Uterus (tissue), 4 donors: ENCODE data around the gene TXNDC5. TPM values are rescaled to one million over a fixed set of nuclear protein-coding genes. Genes with fewer than 3 reads are reported as not detected.

ENCODE experiments used
- DNase-seq, 2 donors: peaks; one replicate each; pipeline ENCODE4 v3.0.0-alpha.2; 2019 to 2020
- H3K27ac ChIP-seq, 2 donors: fragments of 200-600 bp; sonication (generic); 1 replicate in 1 of 2; 2 replicates in 1 of 2; pipeline ENCODE4 v1.5.1; 2016 to 2018
- H3K27me3 ChIP-seq, 2 donors: fragments of 200-600 bp; sonication (generic); one replicate each; pipeline ENCODE4 v1.5.1; 2018 to 2019; ENCODE audit warnings: control low read depth in 1 of 2
- H3K36me3 ChIP-seq, 2 donors: fragments of 200-600 bp; sonication (generic); one replicate each; pipeline ENCODE4 v1.5.1; 2019; ENCODE audit warnings: control low read depth in 1 of 2
- H3K4me1 ChIP-seq, 2 donors: fragments of 200-600 bp; sonication (generic); one replicate each; pipeline ENCODE4 v1.5.1; 2018 to 2019; ENCODE audit warnings: control low read depth in 1 of 2
- H3K4me3 ChIP-seq, 2 donors: fragments of 200-600 bp; sonication (generic); 1 replicate in 1 of 2; 2 replicates in 1 of 2; pipeline ENCODE4 v1.5.1; 2018 to 2019; ENCODE audit warnings: mild to moderate bottlenecking in 1 of 2
- H3K9me3 ChIP-seq, 2 donors: fragments of 200-600 bp; sonication (generic); one replicate each; pipeline ENCODE4 v1.5.1; 2019; ENCODE audit warnings: control low read depth in 1 of 2
- POLR2A ChIP-seq, 2 donors: fragments of 450-650 bp; IDR thresholded peaks; one replicate each; pipeline ENCODE4 v1.6.1; 2016; ENCODE audit warnings: antibody characterized with exemption in 2 of 2, mild to moderate bottlenecking in 1 of 2, moderate library complexity in 1 of 2
- intact Hi-C: fragments of 100-400 bp; cut with DNase I; formaldehyde crosslinking; loops from one replicate; pipeline ENCODE4 v1.15.1; 2023; ENCODE audit warnings: low total_unique reads
- total RNA-seq, 4 donors: library from RNA; depleted of rRNA in 3 of 4; stranded (reverse); fragments of >200 nt in 3 of 4; gene quantifications; one replicate each; pipeline versions ENCODE4 v1.1.0 to v1.2.4, GENCODE V29; 2014 to 2023
- TF ChIP-seq, protein P1 (sequence below), 4 experiments: fragments of 200-600 bp in 2 of 4; fragments of 450-650 bp in 2 of 4; sonication (generic) in 2 of 4; IDR thresholded peaks; one replicate each; pipeline ENCODE4 v1.5.1; 2016 to 2019; ENCODE audit warnings: antibody characterized with exemption in 4 of 4, mild to moderate bottlenecking in 2 of 4, moderate library complexity in 1 of 4
- donor health status: DM: yes; HTN: yes; CAD: no.

TXNDC5 gene
- total RNA-seq, 4 donors from 2014 or later: 70.8 to 279 (median 104) TPM

DNA sequence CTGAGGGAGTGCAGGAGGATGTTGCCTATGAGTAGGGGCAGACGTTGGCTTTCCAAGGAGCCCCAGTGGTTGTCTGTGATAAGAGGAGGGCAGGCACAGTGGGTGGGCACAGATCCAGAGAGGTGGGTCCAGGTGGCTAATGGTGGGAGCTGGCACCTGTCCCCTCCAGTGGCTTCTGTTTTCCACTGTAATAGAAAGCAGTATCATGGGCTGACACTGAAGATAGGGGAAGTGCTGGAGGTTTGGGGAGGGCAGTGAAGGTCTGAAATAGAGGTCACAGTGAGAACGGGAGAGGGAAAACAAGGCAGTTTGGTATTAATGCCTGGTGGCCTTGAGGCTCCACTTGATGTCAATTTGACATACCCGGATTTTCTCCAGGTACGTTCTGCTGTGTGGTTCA, 10.5 kb upstream of the TXNDC5 start:
- Histone ChIP-seq H3K27ac (no peak overlapping the region), H3K36me3 (no peaks in the 10 kb centered on the region), H3K27me3 (no peaks in the 10 kb centered on the region), H3K4me3 (no peak overlapping the region), H3K4me1 (no peaks in the 10 kb centered on the region), H3K9me3 (peaks cover 0 to 5% of the 10 kb centered on the region in 2 donors)
- intact Hi-C loops: no loop called here
- DNase-seq: no peak
- no peak for TF ChIP-seq POLR2A (IDR thresholded peaks at IDR 0.05)
- TF ChIP-seq, protein P1, sequence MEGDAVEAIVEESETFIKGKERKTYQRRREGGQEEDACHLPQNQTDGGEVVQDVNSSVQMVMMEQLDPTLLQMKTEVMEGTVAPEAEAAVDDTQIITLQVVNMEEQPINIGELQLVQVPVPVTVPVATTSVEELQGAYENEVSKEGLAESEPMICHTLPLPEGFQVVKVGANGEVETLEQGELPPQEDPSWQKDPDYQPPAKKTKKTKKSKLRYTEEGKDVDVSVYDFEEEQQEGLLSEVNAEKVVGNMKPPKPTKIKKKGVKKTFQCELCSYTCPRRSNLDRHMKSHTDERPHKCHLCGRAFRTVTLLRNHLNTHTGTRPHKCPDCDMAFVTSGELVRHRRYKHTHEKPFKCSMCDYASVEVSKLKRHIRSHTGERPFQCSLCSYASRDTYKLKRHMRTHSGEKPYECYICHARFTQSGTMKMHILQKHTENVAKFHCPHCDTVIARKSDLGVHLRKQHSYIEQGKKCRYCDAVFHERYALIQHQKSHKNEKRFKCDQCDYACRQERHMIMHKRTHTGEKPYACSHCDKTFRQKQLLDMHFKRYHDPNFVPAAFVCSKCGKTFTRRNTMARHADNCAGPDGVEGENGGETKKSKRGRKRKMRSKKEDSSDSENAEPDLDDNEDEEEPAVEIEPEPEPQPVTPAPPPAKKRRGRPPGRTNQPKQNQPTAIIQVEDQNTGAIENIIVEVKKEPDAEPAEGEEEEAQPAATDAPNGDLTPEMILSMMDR (IDR thresholded peaks at IDR 0.05): no peak

DNA sequence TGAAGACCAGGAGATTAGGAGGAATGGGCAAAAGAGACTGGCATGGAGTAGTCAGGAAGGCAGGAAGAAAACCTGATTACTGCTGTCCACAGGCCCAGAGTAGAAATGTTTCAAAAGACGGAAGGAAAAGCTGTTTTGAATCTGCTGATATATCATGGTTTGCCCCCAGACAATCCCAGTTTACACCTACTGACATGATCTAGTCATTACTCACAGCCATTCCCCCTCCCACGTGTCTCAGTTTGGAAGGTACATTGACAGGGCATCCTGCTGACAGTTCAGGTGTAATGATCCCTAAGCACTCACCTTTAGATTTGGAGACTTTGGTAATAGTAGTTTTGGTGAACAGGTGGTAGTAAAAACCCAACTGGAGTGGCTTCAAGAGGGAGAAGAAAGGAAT, 9.8 kb upstream of the TXNDC5 start:
- Histone ChIP-seq H3K36me3 (no peaks in the 10 kb centered on the region), H3K4me3 (no peak overlapping the region), H3K4me1 (no peaks in the 10 kb centered on the region), H3K27ac (no peak overlapping the region), H3K27me3 (no peaks in the 10 kb centered on the region), H3K9me3 (no peaks in the 10 kb centered on the region)
- TF ChIP-seq, protein P1 (IDR thresholded peaks at IDR 0.05): no peak
- no peak for TF ChIP-seq POLR2A (IDR thresholded peaks at IDR 0.05)
- intact Hi-C loops: no loop called here
- DNase-seq: no peak

DNA sequence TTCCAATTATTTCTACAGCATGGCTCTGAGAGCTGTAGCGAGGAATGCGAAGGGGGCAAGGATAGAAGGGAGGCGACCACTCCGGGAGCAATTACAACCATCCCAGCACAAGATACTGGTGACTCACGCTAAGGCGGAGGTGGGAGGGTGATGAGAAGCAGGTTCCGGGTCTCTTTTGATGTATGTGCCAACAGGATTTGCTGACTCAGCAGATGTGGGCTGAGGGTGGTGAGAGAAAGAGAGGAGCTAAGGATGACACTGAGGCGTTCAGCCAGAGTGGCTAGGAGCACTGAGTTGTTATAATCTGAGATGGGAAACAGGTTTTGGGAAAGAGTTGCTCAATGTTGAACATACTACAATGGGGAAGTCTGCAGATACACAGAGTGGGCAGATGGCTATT, 9.3 kb upstream of the TXNDC5 start:
- intact Hi-C loops: no loop called here
- Histone ChIP-seq H3K27ac (no peak overlapping the region), H3K27me3 (no peaks in the 10 kb centered on the region), H3K9me3 (no peaks in the 10 kb centered on the region), H3K4me3 (no peak overlapping the region), H3K36me3 (no peaks in the 10 kb centered on the region), H3K4me1 (no peaks in the 10 kb centered on the region)
- DNase-seq: peak; percentile 58 to 59
- no peak for TF ChIP-seq POLR2A (IDR thresholded peaks at IDR 0.05)
- TF ChIP-seq, protein P1 (IDR thresholded peaks at IDR 0.05): no peak

DNA sequence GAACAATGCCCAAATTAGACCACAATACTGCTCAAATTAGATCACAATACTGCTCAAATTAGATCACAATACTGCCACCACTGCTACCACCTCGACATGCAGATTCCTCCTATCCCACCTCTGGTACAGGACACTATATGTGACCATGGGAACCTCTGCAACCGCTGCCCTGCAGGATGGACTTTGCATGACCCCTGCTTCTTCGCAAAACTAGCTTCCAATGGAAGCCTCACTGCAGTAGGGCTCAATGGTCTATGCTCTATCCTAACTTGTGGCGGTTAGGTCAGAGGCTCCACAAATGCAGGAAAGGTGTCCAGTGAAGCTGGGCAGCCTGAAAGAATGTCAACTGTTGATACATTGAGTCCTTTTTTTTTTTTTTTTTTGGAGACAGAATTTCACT, 7.8 kb upstream of the TXNDC5 start:
- intact Hi-C loops: no loop called here
- no peak for DNase-seq
- Histone ChIP-seq H3K4me1 (no peaks in the 10 kb centered on the region), H3K36me3 (no peaks in the 10 kb centered on the region), H3K27ac (no peak overlapping the region), H3K9me3 (no peaks in the 10 kb centered on the region), H3K4me3 (no peak overlapping the region), H3K27me3 (no peaks in the 10 kb centered on the region)
- TF ChIP-seq, protein P1 (IDR thresholded peaks at IDR 0.05): no peak
- no peak for TF ChIP-seq POLR2A (IDR thresholded peaks at IDR 0.05)

DNA sequence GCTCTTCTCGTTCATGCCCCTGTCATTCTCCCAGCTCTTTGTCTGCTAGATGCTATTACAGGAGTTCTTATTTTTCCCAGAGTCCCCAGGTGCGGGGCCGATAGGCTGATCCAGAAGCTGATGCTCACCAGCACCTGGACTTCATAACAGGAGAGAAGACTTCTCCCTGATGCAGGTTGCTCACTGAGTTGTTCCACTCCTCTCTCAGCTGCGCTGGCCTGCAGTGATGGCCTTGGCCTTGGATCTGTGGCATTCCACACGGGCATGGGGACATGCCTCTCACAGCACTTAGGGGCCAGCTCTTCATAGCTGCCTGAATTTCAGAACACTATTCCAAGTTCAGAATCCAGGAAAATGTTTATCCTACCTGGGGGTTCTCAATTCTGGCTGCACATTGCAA, 7.1 kb upstream of the TXNDC5 start:
- H3K27ac ChIP-seq: no peak overlapping the region
- no peaks in the 10 kb centered on the region for H3K27me3 ChIP-seq
- H3K4me1 ChIP-seq: no peaks in the 10 kb centered on the region
- intact Hi-C loops: no loop called here
- no peaks in the 10 kb centered on the region for H3K36me3 ChIP-seq
- H3K4me3 ChIP-seq: no peak overlapping the region
- TF ChIP-seq, protein P1 (IDR thresholded peaks at IDR 0.05): no peak
- no peak for TF ChIP-seq POLR2A (IDR thresholded peaks at IDR 0.05)
- DNase-seq: no peak
- H3K9me3 ChIP-seq: no peaks in the 10 kb centered on the region
